ENCODE data around the gene ZNF592.

- TF ChIP-seq, protein P1, sequence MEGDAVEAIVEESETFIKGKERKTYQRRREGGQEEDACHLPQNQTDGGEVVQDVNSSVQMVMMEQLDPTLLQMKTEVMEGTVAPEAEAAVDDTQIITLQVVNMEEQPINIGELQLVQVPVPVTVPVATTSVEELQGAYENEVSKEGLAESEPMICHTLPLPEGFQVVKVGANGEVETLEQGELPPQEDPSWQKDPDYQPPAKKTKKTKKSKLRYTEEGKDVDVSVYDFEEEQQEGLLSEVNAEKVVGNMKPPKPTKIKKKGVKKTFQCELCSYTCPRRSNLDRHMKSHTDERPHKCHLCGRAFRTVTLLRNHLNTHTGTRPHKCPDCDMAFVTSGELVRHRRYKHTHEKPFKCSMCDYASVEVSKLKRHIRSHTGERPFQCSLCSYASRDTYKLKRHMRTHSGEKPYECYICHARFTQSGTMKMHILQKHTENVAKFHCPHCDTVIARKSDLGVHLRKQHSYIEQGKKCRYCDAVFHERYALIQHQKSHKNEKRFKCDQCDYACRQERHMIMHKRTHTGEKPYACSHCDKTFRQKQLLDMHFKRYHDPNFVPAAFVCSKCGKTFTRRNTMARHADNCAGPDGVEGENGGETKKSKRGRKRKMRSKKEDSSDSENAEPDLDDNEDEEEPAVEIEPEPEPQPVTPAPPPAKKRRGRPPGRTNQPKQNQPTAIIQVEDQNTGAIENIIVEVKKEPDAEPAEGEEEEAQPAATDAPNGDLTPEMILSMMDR (IDR thresholded peaks at IDR 0.05): no peak
- no peak for TF ChIP-seq POLR2A (IDR thresholded peaks at IDR 0.05)
Measured at GRCh38 chr15:84819291-84819768, 70.9 kb downstream of the ZNF592 start.

Measured in testis (tissue), 2 donors.